Measurements from ENCODE around the gene HTATIP2.

GRCh38 chr11:20372081-20372626 is 8.6 kb downstream of the HTATIP2 start:
- TF ChIP-seq CTCF (IDR thresholded peaks at IDR 0.05) (no peak), POLR2A (IDR thresholded peaks at IDR 0.05) (no peak)

All from uterus (tissue), 2 donors.